Activated CD8-positive, alpha-beta memory T cell treated with anti-CD3 and anti-CD28 coated beads for 24 hours (primary cell): ENCODE results near the gene CEACAM3.
"Not testable (repeated sequence)": the region's sequence is repeated elsewhere in the genome, so short reads cannot be mapped to it uniquely, and the experiment has no call there.

Source experiments
- DNase-seq: peaks from one replicate; pipeline ENCODE4 v3.0.0-alpha.2; 2020

CEACAM3 gene

DNA sequence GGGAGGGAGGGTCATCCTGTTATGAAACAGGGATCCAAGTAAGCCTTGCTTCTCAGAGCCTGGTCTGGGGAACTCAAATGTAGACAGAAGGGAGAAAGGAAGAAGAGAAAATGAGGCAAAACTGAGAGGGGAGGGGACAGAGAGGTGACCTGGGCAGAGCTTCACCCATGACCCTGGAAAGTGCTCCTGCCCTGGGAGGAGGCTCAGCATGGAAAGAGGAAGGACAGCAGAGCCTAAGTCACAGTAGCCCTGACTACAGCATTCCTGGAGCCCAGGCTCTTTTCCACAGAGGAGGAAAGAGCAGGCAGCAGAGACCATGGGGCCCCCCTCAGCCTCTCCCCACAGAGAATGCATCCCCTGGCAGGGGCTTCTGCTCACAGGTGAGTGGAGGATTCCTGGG, at the start of gene CEACAM3:
CEACAM3 (plus strand) TSS at position 226 of the 400 bp plus-strand sequence; CDS start at position 317, 91 bp downstream.
- DNase-seq = no peak

DNA sequence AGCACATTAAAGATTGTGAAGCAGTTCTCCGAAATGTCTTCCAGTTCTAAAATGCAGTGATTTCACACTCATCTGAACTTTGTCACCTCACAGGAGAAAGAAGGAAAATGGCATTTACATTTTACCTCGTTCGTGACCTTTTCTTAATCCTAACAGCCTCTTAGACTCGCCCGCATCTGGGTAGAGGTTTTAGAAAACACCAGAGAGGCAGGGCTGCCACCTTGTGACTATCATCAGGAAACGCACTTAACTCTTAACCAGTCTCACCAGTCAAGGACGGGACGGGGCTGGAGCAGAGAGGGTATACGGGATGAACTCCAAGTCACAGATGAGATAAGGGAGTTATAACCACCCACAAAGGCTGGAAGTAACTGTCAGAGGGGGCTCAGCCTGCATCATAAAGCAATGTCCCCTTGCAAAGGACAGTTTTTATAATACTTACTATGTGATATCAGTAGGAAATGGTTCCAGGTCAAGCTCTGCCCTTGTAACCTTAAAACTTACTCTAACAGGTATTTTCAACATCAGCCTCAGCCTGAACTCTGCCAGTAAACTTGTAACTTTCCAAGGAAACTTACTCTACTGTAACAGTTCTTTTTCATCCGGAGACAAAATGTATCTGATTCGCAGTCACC, 49.7 kb upstream of the CEACAM3 start:
- DNase-seq = peak; percentile 71

GRCh38 chr19:41748012-41748411, 48.4 kb upstream of the CEACAM3 start:
- DNase-seq = no peak

GRCh38 chr19:41750248-41751134, 45.9 kb upstream of the CEACAM3 start:
- not testable (repeated sequence) for DNase-seq

- DNase-seq = peak; percentile 89
Observed at GRCh38 chr19:41753159-41753558, 43.2 kb upstream of the CEACAM3 start.

DNA sequence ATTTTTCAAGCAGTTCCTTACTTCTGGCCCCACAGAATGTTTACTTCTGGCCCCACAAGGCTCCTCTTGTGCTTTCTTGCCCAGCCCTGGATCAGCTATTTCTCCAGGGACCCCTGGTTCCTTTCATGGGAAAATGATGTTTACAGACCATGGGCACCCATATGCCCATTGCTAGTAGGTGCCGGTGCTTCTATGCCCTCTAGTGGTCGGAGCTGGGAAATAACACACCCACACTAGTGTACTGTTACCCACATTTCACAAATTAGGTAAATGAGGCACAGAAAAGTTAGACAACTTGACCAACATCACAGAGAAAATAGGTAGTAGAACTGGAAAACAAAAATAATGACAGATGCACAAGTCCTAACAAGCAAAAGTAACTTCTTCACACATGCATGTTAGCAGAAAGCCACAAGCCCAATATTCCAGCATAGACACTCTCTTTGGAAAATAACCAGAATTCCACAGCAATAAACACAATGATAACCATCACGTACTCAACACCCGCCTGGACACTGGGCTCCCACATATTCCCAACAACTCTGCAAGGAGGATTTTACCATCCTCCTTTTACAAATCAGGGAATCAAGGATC, 42.4 kb upstream of the CEACAM3 start:
- DNase-seq = peak; percentile 86

DNA sequence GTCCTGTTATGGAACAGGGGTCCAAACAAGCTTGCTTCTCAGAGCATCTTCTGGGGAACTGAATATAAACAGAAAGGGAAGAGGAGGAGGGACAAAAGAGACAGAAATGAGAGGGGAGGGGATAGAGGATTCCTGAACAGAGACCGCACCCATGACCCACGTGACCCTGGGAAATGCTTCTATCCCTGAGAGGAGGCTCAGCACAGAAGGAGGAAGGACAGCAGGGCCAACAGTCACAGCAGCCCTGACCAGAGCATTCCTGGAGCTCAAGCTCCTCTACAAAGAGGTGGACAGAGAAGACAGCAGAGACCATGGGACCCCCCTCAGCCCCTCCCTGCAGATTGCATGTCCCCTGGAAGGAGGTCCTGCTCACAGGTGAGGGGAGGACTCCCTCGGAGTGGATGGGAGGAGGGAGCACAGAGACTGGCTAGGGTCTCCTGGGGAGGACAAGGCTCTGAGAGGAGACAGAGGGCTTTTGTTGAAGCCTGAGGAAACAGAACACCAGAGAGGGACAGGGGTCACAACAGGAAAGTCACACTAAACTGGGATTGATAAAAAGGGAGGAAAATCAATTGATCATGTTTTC, 41.0 kb upstream of the CEACAM3 start, which contains the start of gene CEACAM6:
CEACAM6 (plus strand) TSS at position 203 of the 586 bp plus-strand sequence; CDS start at position 312, 109 bp downstream.
- no peak for DNase-seq

- no peak for DNase-seq
Observed at GRCh38 chr19:41758846-41759245, 37.5 kb upstream of the CEACAM3 start.

DNA sequence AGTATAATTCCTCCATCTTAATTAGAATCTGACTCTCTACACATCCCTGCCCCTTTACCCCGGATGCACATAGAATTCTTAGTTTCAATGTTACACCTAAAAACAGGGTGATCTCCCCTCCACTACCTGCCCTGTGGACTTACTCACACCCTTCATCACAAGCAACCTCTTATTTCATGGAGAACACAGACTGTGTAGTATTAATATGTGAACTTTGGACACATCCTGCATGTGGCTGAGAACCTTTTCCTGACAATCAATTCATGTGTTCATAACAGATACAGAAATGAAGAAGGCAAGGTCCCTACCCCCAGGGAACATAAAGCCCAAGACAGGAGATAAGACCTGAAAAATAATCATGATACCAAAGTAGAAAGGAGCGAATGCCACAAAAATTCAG, 29.3 kb upstream of the CEACAM3 start:
- no peak for DNase-seq

DNA sequence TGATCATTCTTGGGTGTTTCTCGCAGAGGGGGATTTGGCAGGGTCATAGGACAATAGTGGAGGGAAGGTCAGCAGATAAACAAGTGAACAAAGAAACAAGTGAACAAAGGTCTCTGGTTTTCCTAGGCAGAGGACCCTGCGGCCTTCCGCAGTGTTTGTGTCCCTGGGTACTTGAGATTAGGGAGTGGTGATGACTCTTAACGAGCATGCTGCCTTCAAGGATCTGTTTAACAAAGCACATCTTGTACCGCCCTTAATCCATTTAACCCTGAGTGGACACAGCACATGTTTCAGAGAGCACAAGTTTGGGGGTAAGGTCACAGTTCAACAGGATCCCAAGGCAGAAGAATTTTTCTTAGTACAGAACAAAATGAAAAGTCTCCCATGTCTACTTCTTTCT, 28.3 kb upstream of the CEACAM3 start:
- DNase-seq = not testable (repeated sequence)

- no peak for DNase-seq
Observed at GRCh38 chr19:41769608-41770007, 26.8 kb upstream of the CEACAM3 start.

- DNase-seq = no peak
Observed at GRCh38 chr19:41771410-41771809, 25.0 kb upstream of the CEACAM3 start.

DNA sequence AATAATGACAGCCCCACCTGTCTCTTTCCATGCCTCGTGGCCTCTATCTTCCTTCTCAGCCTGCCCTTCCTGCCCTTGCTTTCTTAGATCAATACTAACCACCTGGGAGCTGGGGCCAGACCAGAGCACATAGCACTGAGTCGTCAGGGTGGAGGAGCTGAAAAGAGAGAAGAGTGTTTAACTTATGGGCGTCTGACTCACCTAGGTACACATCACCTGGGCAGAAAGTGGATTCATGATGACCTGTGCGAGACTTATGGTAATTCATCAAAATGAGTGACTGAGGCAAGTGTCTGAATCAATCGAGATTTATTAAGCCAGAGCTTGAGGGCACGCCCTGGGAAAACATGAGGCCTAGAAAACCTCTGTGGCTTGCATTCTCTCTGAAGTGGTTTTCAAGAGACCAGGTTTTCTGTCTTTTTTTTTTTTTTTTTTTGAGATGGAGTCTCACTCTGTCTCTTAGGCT, 21.8 kb upstream of the CEACAM3 start:
- DNase-seq = peak; percentile 63

GRCh38 chr19:41776700-41777099, 19.7 kb upstream of the CEACAM3 start:
- no peak for DNase-seq

DNA sequence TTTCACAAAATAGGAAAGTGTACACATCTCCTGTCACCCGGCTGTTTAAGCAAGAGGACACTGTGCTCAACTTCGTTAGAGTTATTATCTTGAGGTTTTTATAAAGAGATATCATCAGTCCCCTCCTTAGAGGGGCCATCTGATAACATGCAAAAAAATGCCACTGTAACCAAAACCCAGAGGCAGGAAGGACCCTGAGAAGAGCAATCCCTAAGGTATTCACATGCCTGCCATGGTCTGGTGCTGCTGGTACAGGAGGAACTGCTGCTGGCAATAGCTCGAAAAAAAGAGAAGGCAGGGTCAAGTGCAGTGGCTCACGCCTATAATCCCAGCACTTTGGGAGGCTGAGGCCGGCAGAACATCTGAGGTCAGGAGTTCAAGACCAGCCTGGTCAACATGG, 12.8 kb upstream of the CEACAM3 start:
- DNase-seq = no peak

DNA sequence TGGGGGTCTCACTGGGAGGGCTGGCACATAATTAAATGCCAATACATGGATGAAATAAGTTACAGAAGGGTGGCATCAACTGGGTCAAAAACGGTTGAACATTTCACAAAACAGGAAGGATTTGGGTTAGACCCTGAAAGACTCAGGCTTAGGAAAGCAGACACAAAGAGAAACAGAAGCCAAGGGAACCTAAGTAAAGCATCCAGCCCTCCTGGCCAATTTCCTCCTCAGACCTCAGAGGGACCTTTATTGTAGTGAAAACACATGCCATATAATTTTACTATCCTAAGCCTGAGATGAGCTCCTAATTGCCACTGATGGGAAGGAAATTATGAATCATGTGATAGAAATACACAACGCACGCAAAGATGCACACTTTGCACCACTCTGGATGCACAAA, 12.1 kb upstream of the CEACAM3 start:
- no peak for DNase-seq

DNA sequence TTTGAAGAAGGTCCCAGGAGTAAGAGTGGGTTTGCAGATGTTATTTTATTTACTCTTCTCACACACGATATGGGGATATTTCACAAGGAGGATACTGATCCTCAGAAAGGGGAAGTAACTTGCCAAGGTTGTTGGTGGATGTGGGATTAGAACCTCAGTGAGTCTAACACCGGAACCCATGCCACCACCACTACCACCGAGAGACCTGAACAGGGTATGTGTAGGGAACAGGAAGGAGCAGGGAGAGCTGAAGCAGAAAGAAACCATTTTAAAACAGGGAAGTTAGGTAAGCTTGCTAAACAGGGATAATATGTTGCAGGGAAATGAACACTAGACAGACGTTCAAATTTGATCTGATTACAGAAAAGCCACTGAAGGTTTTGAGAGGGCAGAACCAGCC, 11.6 kb upstream of the CEACAM3 start:
- no peak for DNase-seq

- DNase-seq = peak; percentile 82
Observed at GRCh38 chr19:41785653-41786052, 10.7 kb upstream of the CEACAM3 start.

DNA sequence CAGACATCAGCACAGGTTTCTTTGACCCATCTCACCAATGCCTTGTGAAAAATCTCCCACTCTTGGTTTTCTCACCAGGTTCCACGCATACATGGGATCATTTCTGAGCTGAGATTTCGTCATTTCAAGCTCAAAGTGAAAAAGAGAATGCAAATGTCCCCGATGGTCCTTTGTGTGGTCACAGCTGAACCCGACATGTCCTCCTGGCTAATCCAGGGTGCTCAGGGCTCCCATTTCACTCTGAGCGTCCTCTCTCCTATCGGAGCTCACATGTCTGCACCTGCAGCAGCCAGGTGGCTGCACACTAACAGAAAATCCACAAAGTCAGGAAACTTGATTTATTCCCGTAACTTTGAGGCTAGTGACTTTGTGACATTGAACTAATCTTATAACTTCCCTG, 9.3 kb upstream of the CEACAM3 start:
- no peak for DNase-seq

GRCh38 chr19:41788518-41788917, 7.9 kb upstream of the CEACAM3 start:
- DNase-seq = not testable (repeated sequence)

DNA sequence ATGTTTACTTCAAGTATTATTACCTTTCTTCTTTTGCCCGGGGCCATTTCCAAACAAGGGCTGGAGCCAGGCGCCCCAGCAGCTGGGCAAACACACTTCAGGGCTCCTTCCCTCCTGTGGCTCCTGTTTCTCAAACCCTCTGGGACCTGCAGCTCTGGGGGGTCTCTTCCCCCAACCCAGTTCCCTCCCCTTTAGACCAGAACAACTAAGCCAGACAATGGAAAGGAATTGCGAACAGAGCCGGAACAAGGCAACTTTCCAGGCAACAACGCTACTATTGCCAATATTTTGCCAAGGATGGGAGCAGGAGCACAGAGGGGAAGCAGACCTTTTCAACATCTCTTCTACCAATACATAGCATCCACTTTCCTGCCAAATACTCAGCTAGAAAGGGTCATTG, 7.3 kb upstream of the CEACAM3 start:
- DNase-seq = not testable (repeated sequence)

DNA sequence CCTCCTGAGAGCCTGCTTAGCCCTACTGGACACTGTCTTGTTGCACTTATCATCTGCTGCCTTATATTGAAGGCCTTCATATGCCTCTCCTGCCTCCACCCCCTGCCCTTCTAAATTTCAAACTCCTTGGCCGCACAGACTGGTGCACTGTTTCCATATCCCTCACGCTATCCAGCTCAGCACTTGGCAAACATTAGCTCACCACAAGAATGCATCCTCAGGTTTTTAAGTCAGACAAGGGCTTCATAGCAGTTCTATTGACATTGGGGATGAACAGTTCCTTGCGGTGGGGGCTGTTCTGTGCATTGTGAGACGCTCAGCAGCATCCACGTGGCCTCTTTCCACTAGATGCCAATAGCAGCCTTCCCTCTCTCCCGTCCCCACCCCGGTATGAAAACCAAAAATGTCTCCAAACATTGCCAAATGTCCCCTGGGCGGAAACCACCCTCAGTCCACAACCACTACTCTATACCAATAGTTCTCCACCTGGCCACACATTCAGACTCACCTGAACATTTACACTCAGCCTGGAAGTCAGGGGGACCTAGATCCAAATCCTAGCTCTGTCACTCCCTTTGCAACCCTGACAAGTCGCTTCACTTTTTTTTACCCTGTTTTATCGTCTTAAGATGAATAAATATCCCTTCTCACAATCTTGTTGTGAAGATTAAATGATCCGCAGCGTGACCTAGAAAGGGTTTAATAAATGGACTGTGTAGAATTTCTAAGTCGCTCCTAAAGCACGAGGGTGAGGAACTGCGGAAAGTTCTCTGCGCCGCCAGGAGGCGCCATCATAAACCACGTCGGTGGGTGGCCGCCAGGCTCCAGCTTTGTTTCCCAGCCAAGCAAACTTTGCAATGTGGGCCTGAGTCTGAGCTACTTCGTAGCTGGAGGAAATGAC, 3.6 kb upstream of the CEACAM3 start:
- peak; percentile 82 for DNase-seq
